OCI-LY3 (cell line): Measurements from ENCODE around the gene PNPLA2.

Experiments
- EZH2phosphoT487 ChIP-seq: fragments of 200-600 bp; shearing (Covaris generic); IDR thresholded peaks from 2 replicates; pipeline ENCODE4 v1.6.1; 2018; ENCODE audit warnings: antibody characterized with exemption, mixed run types, low read depth
- TF ChIP-seq, protein P1 (sequence below): fragments of 200-600, 300-600 bp; sonication (generic); IDR thresholded peaks from 2 replicates; pipeline ENCODE4 v1.5.1; 2014; ENCODE audit warnings: antibody characterized with exemption, low read length, low read depth

DNA sequence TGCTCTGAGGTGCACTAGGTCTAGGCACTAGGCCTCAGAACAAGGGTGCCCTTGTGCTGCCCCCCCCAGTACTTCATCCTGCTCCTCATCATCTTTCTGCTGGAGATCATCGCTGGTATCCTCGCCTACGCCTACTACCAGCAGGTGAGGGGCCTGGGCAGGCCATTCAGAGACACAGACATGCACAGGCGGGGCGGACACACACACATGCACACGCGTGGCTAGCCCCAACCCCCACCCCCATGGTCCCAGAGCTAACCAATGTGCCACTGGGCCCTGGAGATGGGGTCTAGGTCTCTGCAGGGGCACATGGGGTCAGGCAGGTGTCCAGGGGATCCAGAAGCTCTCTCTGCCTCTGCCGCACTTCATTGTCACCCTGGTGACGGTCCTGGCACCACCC is 18.0 kb downstream of the PNPLA2 start:
- TF ChIP-seq, protein P1, sequence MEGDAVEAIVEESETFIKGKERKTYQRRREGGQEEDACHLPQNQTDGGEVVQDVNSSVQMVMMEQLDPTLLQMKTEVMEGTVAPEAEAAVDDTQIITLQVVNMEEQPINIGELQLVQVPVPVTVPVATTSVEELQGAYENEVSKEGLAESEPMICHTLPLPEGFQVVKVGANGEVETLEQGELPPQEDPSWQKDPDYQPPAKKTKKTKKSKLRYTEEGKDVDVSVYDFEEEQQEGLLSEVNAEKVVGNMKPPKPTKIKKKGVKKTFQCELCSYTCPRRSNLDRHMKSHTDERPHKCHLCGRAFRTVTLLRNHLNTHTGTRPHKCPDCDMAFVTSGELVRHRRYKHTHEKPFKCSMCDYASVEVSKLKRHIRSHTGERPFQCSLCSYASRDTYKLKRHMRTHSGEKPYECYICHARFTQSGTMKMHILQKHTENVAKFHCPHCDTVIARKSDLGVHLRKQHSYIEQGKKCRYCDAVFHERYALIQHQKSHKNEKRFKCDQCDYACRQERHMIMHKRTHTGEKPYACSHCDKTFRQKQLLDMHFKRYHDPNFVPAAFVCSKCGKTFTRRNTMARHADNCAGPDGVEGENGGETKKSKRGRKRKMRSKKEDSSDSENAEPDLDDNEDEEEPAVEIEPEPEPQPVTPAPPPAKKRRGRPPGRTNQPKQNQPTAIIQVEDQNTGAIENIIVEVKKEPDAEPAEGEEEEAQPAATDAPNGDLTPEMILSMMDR = no peak
- no peak for TF ChIP-seq EZH2phosphoT487
